Epithelial cell of proximal tubule (primary cell): Measurements from ENCODE around the gene TEN1. TPM values are rescaled to one million over a fixed set of nuclear protein-coding genes. Genes with fewer than 3 reads are reported as not detected.

Experiments used
- DNase-seq: peaks from one replicate; pipeline ENCODE4 v3.0.0-alpha.2; 2011; ENCODE audit warnings: low read depth
- H3K4me3 ChIP-seq: 2 replicates; pipeline ENCODE4 v1.5.1; 2011; ENCODE audit warnings: low read depth, mild to moderate bottlenecking, low read length
- CTCF ChIP-seq: conservative IDR thresholded peaks from 2 replicates; pipeline ENCODE4 v1.5.1; 2012; ENCODE audit warnings: low read depth, mild to moderate bottlenecking, low read length
- total RNA-seq: library from RNA; depleted of rRNA; stranded (reverse); fragments of >200 nt; gene quantifications from 2 replicates; pipeline ENCODE4 v1.2.3, GENCODE V29; 2015

Gene TEN1
- total RNA-seq, 1 donor from 2014 or later: 41.6 TPM

GRCh38 chr17:76007131-76007849 lies 28.2 kb downstream of the TEN1 start:
- DNase-seq: no peak
- TF ChIP-seq CTCF: no peak
- no peak overlapping the region for H3K4me3 ChIP-seq

- DNase-seq: no peak
- no peak overlapping the region for H3K4me3 ChIP-seq
- TF ChIP-seq CTCF: no peak
These were observed 28.8 kb downstream of the TEN1 start for GRCh38 chr17:76007850-76008165.

GRCh38 chr17:76008208-76008607 lies 29.2 kb downstream of the TEN1 start:
- no peak overlapping the region for H3K4me3 ChIP-seq
- DNase-seq: no peak
- no peak for TF ChIP-seq CTCF

- no peak for DNase-seq
- TF ChIP-seq CTCF: no peak
- no peak overlapping the region for H3K4me3 ChIP-seq
These were observed 29.8 kb downstream of the TEN1 start for GRCh38 chr17:76008630-76009425.

GRCh38 chr17:76009447-76009846 lies 30.4 kb downstream of the TEN1 start:
- no peak overlapping the region for H3K4me3 ChIP-seq
- no peak for DNase-seq
- no peak for TF ChIP-seq CTCF

GRCh38 chr17:76009969-76010661 lies 31.1 kb downstream of the TEN1 start:
- no peak for TF ChIP-seq CTCF
- no peak for DNase-seq

More at GRCh38 chr17:76009969-76010661, 31.1 kb downstream of the TEN1 start:
- H3K4me3 ChIP-seq: no peak overlapping the region
